ENCODE data around the gene STAU1. TPM values are rescaled to one million over a fixed set of nuclear protein-coding genes. Genes with fewer than 3 reads are reported as not detected.
A peak's percentile ranks its signal among the peaks of the same experiment; 100 is the strongest.
"Not testable (repeated sequence)": the region's sequence is repeated elsewhere in the genome, so short reads cannot be mapped to it uniquely, and the experiment has no call there.

STAU1 gene
- polyA plus RNA-seq, 1 experiment: 80.7 TPM

DNA sequence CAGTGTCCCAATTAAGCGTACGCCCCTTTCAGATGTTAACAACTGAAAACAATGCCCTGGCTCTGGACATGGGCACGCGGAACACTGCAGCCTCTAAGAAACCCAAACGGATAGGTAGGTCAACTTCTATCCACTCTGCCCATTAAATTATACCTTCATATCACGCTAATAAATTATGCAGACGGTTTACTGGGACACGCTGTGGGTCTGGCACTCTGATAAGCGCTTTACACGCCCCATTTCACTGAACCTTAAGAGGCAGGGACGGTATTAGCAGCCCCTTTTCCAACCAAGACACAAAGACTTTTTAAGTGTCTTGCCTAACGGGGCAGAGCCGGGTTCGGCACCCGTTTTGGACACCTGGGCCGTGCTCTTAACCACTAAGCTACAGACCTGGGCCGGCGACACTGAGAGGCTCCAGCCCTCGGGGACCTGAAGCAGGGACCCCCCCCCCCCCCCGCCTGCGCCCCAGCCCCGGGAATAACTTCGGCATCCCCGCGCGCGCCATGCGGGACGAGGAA lies 744 bp downstream of the STAU1 start:
- CTCF ChIA-PET: interaction anchor here (1.2 kb wide), 1 partner anchor 29 kb away, joined by 7 read pairs; no protein-coding TSS in a partner anchor
- POLR2A ChIA-PET: no interaction called here
- peak overlapping the region; percentile 82 for H3K4me3 ChIP-seq (ENCODE audit: low read depth, low read length)
- DNase-seq (ENCODE audit: low read depth, low spot score): no peak
- H3K27me3 ChIP-seq (ENCODE audit: control insufficient read depth, insufficient read depth, low read length): no peaks in the 10 kb centered on the region
- no peaks in the 10 kb centered on the region; the same call in 1 of the 2 replicates for H3K9me3 ChIP-seq (ENCODE audit: control insufficient read depth, insufficient read depth, low read length)
- TF ChIP-seq CTCF (IDR thresholded peaks at IDR 0.05; ENCODE audit: low read depth, low read length): no peak
- no peak overlapping the region for H3K27ac ChIP-seq (ENCODE audit: low read depth, low read length)

GRCh38 chr20:49186535-49187329 lies 1.4 kb downstream of the STAU1 start:
- Histone ChIP-seq H3K27me3 (ENCODE audit: control insufficient read depth, insufficient read depth, low read length) (no peaks in the 10 kb centered on the region), H3K9me3 (ENCODE audit: control insufficient read depth, insufficient read depth, low read length) (no peaks in the 10 kb centered on the region; the same call in 1 of the 2 replicates), H3K27ac (ENCODE audit: low read depth, low read length) (no peak overlapping the region), H3K4me3 (ENCODE audit: low read depth, low read length) (peak overlapping the region; percentile 82)
- TF ChIP-seq CTCF (IDR thresholded peaks at IDR 0.05; ENCODE audit: low read depth, low read length): no peak
- CTCF ChIA-PET: interaction anchor here (1.2 kb wide), 1 partner anchor 30 kb away, joined by 7 read pairs; no protein-coding TSS in a partner anchor
- POLR2A ChIA-PET: no interaction called here
- DNase-seq (ENCODE audit: low read depth, low spot score): no peak

DNA sequence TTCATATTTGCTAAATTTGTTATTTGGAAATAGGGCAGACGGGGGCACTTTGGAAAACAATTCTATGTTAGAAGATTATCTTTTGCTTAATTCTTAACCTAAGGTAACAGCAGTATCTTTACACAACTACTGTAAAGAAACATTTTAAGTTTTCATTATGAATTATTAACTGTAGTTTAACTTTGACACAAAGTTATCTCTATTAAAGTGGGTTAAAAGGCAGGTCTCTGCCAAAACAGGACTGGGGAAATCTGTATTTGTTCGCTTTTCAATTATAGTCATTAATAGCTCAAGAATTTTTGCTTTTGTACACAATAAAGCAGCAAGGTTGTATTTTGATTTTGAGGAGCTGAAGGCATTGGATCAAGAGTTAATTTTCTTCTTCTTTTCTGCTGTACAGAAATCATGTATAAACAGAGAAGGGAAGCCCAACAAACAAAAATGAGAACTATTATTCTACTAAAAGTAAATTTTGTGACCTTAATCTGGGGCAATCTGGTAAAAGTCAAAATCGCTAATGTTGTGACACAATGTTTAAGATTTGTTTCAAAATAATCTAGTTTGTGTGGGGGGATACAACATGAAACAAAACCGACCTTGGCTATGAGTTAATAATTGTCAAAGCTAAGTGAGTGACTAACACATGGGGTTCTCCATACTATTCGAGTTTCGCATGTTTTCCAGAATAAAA lies 2.9 kb downstream of the STAU1 start:
- no peak for TF ChIP-seq CTCF (IDR thresholded peaks at IDR 0.05; ENCODE audit: low read depth, low read length)
- CTCF ChIA-PET: interaction anchor here (2.2 kb wide), 1 partner anchor 32 kb away, joined by 14 read pairs; no protein-coding TSS in a partner anchor
- H3K27ac ChIP-seq (ENCODE audit: low read depth, low read length): no peak overlapping the region
- H3K9me3 ChIP-seq (ENCODE audit: control insufficient read depth, insufficient read depth, low read length): no peaks in the 10 kb centered on the region; the same call in 1 of the 2 replicates
- H3K27me3 ChIP-seq (ENCODE audit: control insufficient read depth, insufficient read depth, low read length): no peaks in the 10 kb centered on the region
- DNase-seq (ENCODE audit: low read depth, low spot score): no peak
- H3K4me3 ChIP-seq (ENCODE audit: low read depth, low read length): no peak overlapping the region
- POLR2A ChIA-PET: no interaction called here

- no peaks in the 10 kb centered on the region for H3K27me3 ChIP-seq (ENCODE audit: control insufficient read depth, insufficient read depth, low read length)
- DNase-seq (ENCODE audit: low read depth, low spot score): no peak
- no peak for TF ChIP-seq CTCF (IDR thresholded peaks at IDR 0.05; ENCODE audit: low read depth, low read length)
- H3K9me3 ChIP-seq (ENCODE audit: control insufficient read depth, insufficient read depth, low read length): no peaks in the 10 kb centered on the region; the same call in 1 of the 2 replicates
- CTCF ChIA-PET: interaction anchor here (2.2 kb wide), 1 partner anchor 32 kb away, joined by 14 read pairs; no protein-coding TSS in a partner anchor
- H3K27ac ChIP-seq (ENCODE audit: low read depth, low read length): no peak overlapping the region
- POLR2A ChIA-PET: no interaction called here
- H3K4me3 ChIP-seq (ENCODE audit: low read depth, low read length): no peak overlapping the region
Measured at GRCh38 chr20:49184691-49185070, 3.5 kb downstream of the STAU1 start.

DNA sequence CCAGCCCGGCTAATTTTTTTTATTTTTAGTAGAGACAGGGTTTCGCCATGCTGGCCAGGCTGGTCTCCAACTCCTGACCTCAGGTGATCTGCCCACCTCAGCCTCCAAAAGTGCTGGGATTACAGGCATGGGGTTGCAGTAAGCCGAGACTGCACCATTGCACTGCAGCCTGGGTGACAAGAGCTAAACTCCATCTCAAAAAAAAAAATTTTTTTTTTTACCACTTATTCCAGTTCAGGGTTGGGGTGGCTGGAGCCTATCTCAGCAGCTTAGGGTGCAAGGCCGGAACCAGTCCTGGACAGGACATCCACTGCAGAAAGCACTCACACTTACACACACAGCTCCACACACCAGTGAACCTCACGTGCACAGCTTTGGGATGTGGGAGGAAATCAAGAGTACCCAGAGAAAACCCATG lies 4.0 kb downstream of the STAU1 start:
- POLR2A ChIA-PET; H3K4me3 ChIP-seq (ENCODE audit: low read depth, low read length); H3K27ac ChIP-seq (ENCODE audit: low read depth, low read length); H3K27me3 ChIP-seq (ENCODE audit: control insufficient read depth, insufficient read depth, low read length); H3K9me3 ChIP-seq (ENCODE audit: control insufficient read depth, insufficient read depth, low read length); DNase-seq (ENCODE audit: low read depth, low spot score): not testable (repeated sequence)
- CTCF ChIA-PET: interaction anchor here (2.2 kb wide), 1 partner anchor 33 kb away, joined by 14 read pairs; no protein-coding TSS in a partner anchor

Measured in AG04450 (cell line).